HG03108 (cell line): Measurements from ENCODE around the gene COLQ.

ENCODE experiments used
- ATAC-seq: cut with Tn5 transposase; IDR thresholded peaks from one replicate; pipeline ENCODE4 v1.9.1; 2021; ENCODE audit warnings: moderate library complexity; ENCODE audit not compliant: unreplicated experiment

Gene COLQ

DNA sequence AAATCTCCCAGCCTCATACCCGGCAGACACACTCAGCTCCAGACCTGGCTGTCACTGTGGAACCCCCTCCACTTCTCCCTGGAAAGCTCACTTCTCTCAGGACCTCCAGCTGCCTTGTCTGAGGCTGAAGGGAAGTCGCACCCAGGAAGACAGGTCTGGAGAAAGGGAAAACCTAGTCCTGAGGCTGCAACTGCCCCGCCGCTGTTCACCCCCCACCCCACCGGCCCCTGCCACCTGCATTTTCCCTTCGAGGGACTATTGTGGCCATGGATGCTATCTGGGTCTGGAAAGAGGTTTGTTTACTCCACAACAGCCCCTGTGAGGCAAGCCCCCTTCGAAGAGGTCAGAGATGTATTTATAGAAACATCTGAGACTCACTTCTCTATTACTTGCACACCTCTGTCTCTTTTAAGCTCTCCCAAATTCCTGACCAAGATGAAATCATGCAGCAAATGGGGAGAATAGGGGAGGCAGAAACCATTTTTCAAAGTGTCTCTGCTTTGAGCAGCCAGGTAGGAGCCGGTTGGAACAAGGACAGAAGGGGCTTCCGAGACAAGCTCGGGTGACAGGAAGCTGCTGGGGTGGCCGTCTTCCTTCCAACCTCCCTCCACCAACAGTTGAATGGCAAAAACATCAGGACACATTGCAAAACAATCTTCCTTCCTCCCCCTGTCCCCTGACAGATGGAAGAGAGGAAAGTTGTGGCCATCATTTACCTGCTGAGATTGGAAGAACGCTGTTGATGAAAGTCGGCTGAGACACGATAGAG is 518 bp downstream of the COLQ start:
- no peak for ATAC-seq

- no peak for ATAC-seq
These were observed 1.3 kb downstream of the COLQ start for GRCh38 chr3:15520185-15520584.

DNA sequence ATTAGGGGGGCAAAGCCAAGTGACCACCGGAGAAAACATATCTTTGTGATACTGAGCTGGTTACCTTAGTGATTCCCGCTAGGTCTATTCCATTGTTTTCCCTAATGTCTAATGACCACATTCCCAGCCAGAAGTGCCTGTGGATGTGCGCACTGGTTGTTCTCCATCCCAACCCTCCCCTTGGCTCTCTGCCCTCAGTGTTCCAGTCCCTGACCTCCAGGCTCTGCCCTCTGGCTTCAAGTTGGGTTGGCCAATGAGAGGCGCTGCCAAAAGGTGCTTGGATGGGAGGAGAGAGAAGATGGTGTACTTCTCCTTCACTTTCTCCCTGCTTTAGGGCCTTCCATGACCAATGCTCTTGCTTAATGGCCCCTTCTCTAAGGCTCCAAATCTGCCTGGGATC is 2.4 kb downstream of the COLQ start:
- ATAC-seq: no peak

- no peak for ATAC-seq
These were observed 6.7 kb downstream of the COLQ start for GRCh38 chr3:15514663-15515340.

DNA sequence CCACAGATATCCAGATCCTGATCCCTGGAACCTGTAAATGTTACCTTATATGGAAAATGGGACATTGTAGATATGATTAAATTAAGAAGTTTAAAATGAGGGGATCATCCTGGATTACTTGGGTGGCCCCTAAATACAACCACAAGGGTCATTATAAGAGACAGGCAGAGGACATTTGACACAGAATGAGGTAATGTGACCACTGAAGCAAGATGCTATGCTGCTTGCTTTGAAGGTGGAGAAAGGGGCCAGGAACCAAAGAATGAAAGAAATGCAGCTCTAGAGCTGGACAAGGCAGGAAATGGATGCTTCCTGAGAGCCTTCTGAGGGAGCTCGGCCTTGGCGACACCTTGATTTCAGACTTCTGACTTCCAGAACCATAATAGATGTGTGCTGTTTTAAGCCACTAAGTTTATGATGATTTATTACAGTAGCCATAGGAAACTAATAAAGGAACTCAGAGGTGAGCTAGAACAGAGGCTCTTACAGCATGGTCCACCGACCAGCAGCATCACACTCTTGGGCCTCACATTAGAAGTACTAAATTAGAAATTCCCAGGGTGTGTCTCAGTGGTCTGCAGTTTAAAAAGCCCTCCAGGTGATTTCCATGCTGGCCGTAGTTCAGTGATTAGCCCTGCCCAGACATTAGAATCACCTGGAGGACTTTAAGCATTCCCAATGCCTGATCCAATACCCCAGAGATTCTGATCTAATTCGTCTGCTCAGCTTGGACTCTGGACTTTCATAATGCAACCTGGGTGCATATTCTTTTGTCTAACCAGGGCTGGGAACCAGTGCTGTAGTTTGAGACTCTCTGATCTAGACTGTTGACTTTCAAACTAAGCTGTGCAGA is 7.5 kb downstream of the COLQ start:
- no peak for ATAC-seq

DNA sequence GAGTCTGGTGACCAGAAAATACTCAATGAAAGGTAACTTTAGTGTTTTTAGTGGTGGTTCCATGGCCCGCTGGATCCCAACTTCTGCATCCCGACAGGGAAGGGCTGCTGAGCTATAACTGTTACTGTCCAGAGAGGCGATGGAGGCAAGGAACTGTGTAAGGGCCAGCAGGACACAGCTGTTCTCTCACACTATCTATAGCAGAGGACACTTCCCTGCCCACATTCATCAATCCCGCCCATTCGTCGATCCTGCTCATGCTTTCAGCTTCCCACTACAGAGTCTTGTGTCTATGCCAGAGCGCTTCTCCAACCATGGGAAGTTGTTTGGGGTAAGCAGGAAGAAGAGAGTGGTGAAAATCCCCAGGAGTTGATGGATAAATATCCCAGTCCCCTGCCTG is 8.4 kb downstream of the COLQ start:
- no peak for ATAC-seq

- no peak for ATAC-seq
These were observed 9.3 kb downstream of the COLQ start for GRCh38 chr3:15512166-15512565.

DNA sequence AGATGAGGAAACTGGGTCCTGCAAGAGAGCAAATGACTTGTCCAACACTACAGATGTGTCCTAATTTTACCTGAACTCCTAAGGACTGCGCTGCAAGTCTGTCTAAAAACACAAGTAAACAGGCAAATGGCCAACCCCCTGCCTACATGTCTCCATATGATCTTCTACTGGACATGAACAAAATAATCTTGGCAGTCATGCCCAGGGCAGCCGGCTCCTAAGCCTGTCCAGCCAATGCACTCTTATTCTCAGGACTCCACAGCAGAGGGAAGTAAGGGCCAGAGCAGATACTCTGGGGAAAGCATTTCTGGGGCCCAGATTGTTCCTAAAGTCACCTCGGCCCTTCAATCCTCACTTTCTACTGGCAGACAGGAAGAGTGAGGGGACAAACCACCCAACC is 10.3 kb downstream of the COLQ start:
- ATAC-seq: no peak

GRCh38 chr3:15510493-15510892 is 11.0 kb downstream of the COLQ start:
- no peak for ATAC-seq

GRCh38 chr3:15506571-15506970 is 14.9 kb downstream of the COLQ start:
- no peak for ATAC-seq

DNA sequence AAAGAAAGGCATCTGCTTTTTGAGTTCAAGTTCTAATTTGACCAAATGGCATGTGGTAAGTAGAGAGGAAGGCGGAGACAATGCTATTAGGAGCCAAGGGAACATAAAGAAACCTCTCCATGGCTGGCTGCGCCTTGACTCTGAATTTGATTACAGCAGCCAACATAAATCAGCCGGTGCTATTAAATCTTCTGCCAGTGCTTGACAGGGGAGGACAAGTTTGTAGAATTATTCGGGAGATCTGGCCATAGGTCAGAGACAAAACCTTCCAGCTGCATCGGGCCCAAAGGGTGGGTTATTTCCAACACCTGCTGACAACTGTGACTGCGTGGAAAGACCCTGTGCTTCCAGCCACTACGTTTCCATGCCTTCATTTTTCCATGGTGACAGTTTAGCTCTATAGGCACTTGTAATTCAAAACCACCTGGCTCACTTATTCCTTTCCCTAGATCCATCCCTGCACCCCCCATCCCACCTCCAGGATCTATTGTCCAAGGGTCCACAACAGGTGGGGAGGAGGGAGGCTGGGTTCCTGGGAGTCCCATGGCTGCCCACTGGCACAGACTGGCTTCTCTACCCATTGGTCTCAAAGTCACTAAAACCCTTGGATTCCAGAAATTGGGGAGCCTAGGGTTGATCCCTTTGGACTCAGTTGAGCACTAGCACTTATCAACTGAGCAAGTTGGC is 15.9 kb downstream of the COLQ start:
- no peak for ATAC-seq

DNA sequence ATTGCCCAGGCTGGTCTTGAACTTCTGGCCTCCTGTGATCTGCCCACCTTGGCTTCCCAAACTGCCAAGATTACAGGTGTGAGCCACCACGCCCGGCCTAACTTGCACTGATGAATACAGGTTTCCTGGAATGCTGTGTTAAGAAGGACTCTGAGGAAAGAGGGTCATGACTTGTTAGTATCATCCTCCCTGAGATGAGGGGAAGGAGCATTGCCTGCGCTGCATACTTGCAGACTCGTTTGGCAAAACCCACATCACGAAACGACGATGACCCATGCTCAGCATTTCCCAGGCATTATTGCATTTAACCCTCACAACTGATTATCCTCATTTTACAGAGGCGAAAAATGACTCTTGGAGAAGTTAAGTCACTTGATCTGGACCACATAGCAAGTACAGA is 18.9 kb downstream of the COLQ start:
- no peak for ATAC-seq

- no peak for ATAC-seq
These were observed 20.4 kb downstream of the COLQ start for GRCh38 chr3:15501126-15501525.

- no peak for ATAC-seq
These were observed 21.3 kb downstream of the COLQ start for GRCh38 chr3:15500107-15500724.

- ATAC-seq: no peak
These were observed 22.0 kb downstream of the COLQ start for GRCh38 chr3:15499536-15499935.

DNA sequence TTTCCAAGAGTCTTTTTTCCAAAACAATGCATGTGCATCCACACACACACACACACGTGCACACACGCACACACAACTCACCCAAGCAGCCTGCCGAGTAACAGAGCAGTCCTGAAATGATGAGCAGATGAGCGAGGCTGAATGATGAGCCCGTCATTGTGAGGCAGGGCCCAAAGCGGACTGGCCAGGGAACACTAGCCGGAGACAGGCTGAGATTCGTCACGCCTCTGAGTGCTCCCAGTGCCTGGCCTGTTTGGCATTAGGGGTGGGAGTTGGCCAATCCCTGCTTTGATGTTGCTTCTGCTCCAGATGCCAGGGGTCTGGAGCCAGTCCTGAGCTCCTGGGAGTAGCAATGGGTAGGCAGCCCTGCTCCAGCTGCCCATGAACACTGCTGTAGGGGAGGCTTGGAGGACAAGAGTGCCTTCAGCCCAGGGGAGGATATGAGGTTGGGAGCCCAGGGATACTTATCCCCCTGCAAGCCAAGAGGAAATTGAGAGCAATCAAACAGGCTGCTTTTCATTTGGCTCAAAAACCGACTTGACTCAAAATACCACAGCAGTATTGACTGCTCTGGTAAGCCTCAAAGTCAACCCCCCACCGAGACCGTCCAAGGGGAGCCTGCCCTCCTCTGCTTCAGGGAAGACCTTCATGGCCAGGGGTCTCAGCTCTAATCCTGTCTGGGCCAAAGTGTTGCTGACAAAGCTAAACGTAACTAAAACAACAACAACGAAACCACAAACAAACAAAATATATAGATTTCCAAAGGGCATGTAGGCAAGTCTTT is 22.9 kb downstream of the COLQ start:
- no peak for ATAC-seq

DNA sequence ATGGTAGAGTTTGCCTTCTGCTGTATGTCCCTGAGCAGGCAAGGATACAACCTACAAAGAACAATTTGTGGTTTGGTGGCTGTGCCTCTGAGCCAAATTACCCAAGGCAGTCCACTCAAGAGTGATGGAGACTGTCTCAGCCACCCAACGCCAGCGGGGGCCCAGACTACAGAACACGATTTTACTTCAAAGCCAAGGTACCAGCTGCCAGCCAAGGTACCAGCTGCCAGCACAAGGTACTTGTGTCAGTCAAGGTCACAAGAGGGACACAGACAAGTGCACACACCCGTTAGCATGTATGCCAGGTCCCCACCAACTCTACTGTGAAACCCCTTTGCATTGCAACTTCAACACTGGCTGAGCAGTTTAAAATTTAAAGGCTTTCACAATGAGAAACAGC is 23.5 kb downstream of the COLQ start:
- ATAC-seq: no peak

DNA sequence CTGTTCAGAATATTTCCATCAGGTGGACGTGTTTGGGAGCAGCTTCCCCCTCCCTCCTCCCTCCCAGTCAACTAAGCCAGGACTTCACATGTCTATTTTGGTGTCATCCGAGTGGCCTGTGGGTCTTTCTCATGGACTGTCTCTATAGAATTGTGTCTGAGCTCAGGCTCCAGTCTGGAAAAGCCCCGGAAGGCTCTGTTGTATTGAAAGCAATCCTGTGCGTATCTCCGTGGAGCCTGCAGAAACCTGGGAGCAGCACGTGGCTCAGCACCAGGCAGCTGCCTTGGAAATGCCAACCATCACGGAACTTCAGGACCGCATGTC is 25.2 kb downstream of the COLQ start:
- no peak for ATAC-seq

DNA sequence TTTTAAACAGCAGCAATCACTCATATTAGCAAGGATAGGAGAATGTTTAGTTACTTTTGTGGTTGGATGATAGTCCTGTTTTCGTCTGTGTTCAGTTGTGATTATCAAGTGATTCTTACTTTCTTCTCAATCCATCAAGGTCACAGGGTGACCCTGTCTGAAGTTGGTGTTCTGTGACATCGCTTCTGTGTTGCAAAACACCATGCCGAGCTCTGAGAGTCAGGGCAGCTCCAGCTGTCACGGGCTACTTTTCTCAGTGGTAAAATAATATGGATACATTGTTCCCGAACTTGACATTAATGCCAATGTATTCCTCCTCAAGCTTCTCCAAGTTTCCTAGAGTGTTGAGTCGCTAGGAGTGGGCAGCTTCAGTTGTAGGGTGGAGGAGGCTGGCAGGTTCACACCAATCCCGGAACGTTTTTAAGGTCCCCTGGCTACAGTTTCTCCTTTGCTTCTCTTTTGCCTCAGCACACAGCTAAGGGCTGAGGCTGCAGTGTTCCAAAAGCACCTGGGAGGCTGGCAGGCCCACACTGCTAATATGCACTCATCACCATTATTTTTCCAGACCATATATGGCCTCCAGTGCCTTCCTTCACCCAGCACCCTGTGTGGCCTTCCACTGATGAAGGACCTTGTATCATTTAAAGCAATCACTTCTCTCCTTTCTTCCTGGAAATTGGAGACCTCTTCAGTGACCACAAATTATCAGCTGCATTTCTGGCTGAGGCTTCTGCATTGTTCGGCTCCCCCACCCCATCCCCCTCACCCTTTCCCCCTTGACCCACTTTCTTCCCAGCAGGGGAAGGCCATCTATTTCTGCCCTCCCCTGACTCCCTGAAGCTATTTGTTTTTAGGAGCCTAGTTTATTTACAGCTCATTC is 25.8 kb downstream of the COLQ start:
- ATAC-seq: no peak
